GM12801 (cell line): ENCODE measurements around the gene CDK11B.

Experiments
- CTCF ChIP-seq: IDR thresholded peaks from one replicate; pipeline ENCODE4 v1.5.1; 2011; ENCODE audit warnings: control low read depth; ENCODE audit not compliant: insufficient read length; ENCODE audit errors: extremely low read depth

Gene CDK11B

GRCh38 chr1:1622788-1623094, 36.1 kb downstream of the CDK11B start:
- TF ChIP-seq CTCF, result no peak

GRCh38 chr1:1622010-1622787, 36.6 kb downstream of the CDK11B start:
- no peak for TF ChIP-seq CTCF

GRCh38 chr1:1621173-1622009, 37.4 kb downstream of the CDK11B start:
- no peak for TF ChIP-seq CTCF

GRCh38 chr1:1620433-1621139, 38.2 kb downstream of the CDK11B start:
- no peak for TF ChIP-seq CTCF

- TF ChIP-seq CTCF, result no peak
Observed at GRCh38 chr1:1619917-1620361, 38.9 kb downstream of the CDK11B start.

GRCh38 chr1:1618396-1619068, 40.3 kb downstream of the CDK11B start:
- TF ChIP-seq CTCF, result no peak

- no peak for TF ChIP-seq CTCF
Observed at GRCh38 chr1:1617925-1618324, 40.9 kb downstream of the CDK11B start.
